GM12891 (cell line): Measurements from ENCODE around the gene CAVIN1.

Experiments
- POLR2A ChIP-seq: IDR thresholded peaks from 2 replicates; pipeline ENCODE4 v1.6.1; 2011; ENCODE audit warnings: low read depth, low read length, control low read depth
- POLR2AphosphoS5 ChIP-seq: IDR thresholded peaks from 2 replicates; pipeline ENCODE4 v1.6.1; 2011; ENCODE audit warnings: low read depth, low read length, control low read depth
- TAF1 ChIP-seq: IDR thresholded peaks from 2 replicates; pipeline ENCODE4 v1.6.1; 2011; ENCODE audit warnings: low read depth, low read length, control low read depth

- TF ChIP-seq POLR2AphosphoS5 (no peak), TAF1 (no peak), POLR2A (no peak)
These were observed 28.2 kb downstream of the CAVIN1 start for GRCh38 chr17:42394838-42395237.
